GM23338 (cell line): ENCODE measurements around the gene ZNRF2. TPM values are rescaled to one million over a fixed set of nuclear protein-coding genes. Genes with fewer than 3 reads are reported as not detected.

Experiments
- ATAC-seq: fragments of 200-7000 bp; cut with Tn5 transposase; 3 replicates; pipeline ENCODE4 v1.9.1; 2020
- DNase-seq: peaks from one replicate; pipeline ENCODE4 v3.0.0-alpha.2; 2015; ENCODE audit warnings: low spot score
- H2AFZ ChIP-seq: fragments of 200-600 bp; sonication (generic); 2 replicates; pipeline ENCODE4 v1.8.0; 2016; ENCODE audit warnings: antibody characterized with exemption, mild to moderate bottlenecking, moderate library complexity
- H3F3A ChIP-seq: fragments of 200-600 bp; sonication (generic); replicated peaks from 2 replicates; pipeline ENCODE4 v1.8.0; 2017; ENCODE audit warnings: antibody characterized with exemption, mixed run types, low read depth
- H3K27ac ChIP-seq: fragments of 200-600 bp; sonication (generic); 2 replicates; pipeline ENCODE4 v1.6.1; 2016; ENCODE audit warnings: low read depth
- H3K27me3 ChIP-seq: fragments of 200-600 bp; sonication (generic); 2 replicates; pipeline ENCODE4 v1.8.0; 2016; ENCODE audit warnings: mild to moderate bottlenecking, mixed run types, moderate library complexity; ENCODE audit not compliant: insufficient read depth
- H3K36me3 ChIP-seq: fragments of 200-600 bp; sonication (generic); 2 replicates; pipeline ENCODE4 v1.8.0; 2016; ENCODE audit warnings: mild to moderate bottlenecking; ENCODE audit not compliant: insufficient read depth
- H3K4me1 ChIP-seq: fragments of 200-600 bp; sonication (generic); 2 replicates; pipeline ENCODE4 v1.8.0; 2016; ENCODE audit warnings: mild to moderate bottlenecking, moderate library complexity; ENCODE audit not compliant: insufficient read depth
- H3K4me2 ChIP-seq: fragments of 200-600 bp; sonication (generic); 2 replicates; pipeline ENCODE4 v1.7.1; 2017; ENCODE audit warnings: mixed run types
- H3K4me3 ChIP-seq: fragments of 200-600 bp; sonication (generic); 2 replicates; pipeline ENCODE4 v1.6.1; 2016; ENCODE audit warnings: mixed run types
- H3K79me2 ChIP-seq: fragments of 200-600 bp; sonication (generic); replicated peaks from 2 replicates; pipeline ENCODE4 v1.8.0; 2017; ENCODE audit warnings: mild to moderate bottlenecking; ENCODE audit not compliant: insufficient read depth
- H3K9me2 ChIP-seq: fragments of 200-600 bp; sonication (generic); 2 replicates; pipeline ENCODE4 v1.8.0; 2017; ENCODE audit not compliant: insufficient read depth
- H4K20me1 ChIP-seq: fragments of 200-600 bp; sonication (generic); replicated peaks from 2 replicates; pipeline ENCODE4 v1.8.0; 2017; ENCODE audit warnings: mild to moderate bottlenecking; ENCODE audit not compliant: insufficient read depth
- H3K27ac Mint-ChIP-seq: 2 replicates; pipeline ENCODE4 v1.8.0; 2020; ENCODE audit warnings: inconsistent platforms, mild to moderate bottlenecking, moderate library complexity, mixed read lengths
- H3K27me3 Mint-ChIP-seq: 3 replicates; pipeline ENCODE4 v1.8.0; 2022; ENCODE audit warnings: low read depth, mild to moderate bottlenecking, moderate library complexity, mixed read lengths, inconsistent platforms; ENCODE audit not compliant: insufficient read depth, poor library complexity
- H3K36me3 Mint-ChIP-seq: 3 replicates; pipeline ENCODE4 v1.8.0; 2021; ENCODE audit warnings: low read depth, mild to moderate bottlenecking, inconsistent platforms, moderate library complexity, mixed read lengths
- H3K4me1 Mint-ChIP-seq: 3 replicates; pipeline ENCODE4 v1.8.0; 2020; ENCODE audit warnings: mild to moderate bottlenecking, inconsistent platforms, mixed read lengths
- H3K4me3 Mint-ChIP-seq: 3 replicates; pipeline ENCODE4 v1.8.0; 2021; ENCODE audit warnings: moderate library complexity, mild to moderate bottlenecking, inconsistent platforms, mixed read lengths
- H3K9me3 Mint-ChIP-seq: 3 replicates; pipeline ENCODE4 v1.8.0; 2020; ENCODE audit warnings: moderate library complexity, mild to moderate bottlenecking, inconsistent platforms, mixed read lengths
- CREB1 ChIP-seq: fragments of 250-450 bp; sonication (Bioruptor Pico); IDR thresholded peaks from 2 replicates; pipeline ENCODE4 v1.5.0; 2020; ENCODE audit warnings: low read depth, mild to moderate bottlenecking, moderate library complexity
- CTCF ChIP-seq, 2 experiments: fragments of 200-600 bp in 1 of 2; sonication (generic) in 1 of 2; conservative IDR thresholded peaks; 2 replicates each; pipeline versions ENCODE4 v1.5.1 to v1.6.1; 2016 to 2017; ENCODE audit warnings: antibody characterized with exemption in 2 of 2, low read depth in 2 of 2, mild to moderate bottlenecking in 2 of 2, moderate library complexity in 1 of 2
- ETS1 ChIP-seq: IDR thresholded peaks from 2 replicates; pipeline ENCODE4 v1.6.1; 2016; ENCODE audit warnings: antibody characterized with exemption
- EZH2phosphoT487 ChIP-seq: fragments of 200-600 bp; sonication (generic); IDR thresholded peaks from one replicate; pipeline ENCODE4 v1.8.1; 2018; ENCODE audit warnings: antibody characterized with exemption; ENCODE audit not compliant: unreplicated experiment
- JUNB ChIP-seq: IDR thresholded peaks from one replicate; pipeline ENCODE4 v1.6.1; 2016; ENCODE audit warnings: antibody characterized with exemption; ENCODE audit not compliant: unreplicated experiment
- REST ChIP-seq: IDR thresholded peaks from one replicate; pipeline ENCODE4 v1.6.1; 2018; ENCODE audit warnings: antibody characterized with exemption; ENCODE audit not compliant: unreplicated experiment
- STAT1 ChIP-seq: IDR thresholded peaks from one replicate; pipeline ENCODE4 v1.6.1; 2016; ENCODE audit warnings: antibody characterized with exemption; ENCODE audit not compliant: unreplicated experiment
- ZNF114 ChIP-seq: fragments of 250-450 bp; sonication (Bioruptor Pico); IDR thresholded peaks from 2 replicates; pipeline ENCODE4 v1.5.0; 2020; ENCODE audit warnings: mild to moderate bottlenecking, moderate library complexity
- ZNF331 ChIP-seq: fragments of 250-450 bp; sonication (Bioruptor Pico); IDR thresholded peaks from 2 replicates; pipeline ENCODE4 v1.5.0; 2020; ENCODE audit warnings: low read depth, mild to moderate bottlenecking, moderate library complexity
- polyA plus RNA-seq: library from polyadenylated mRNA; unstranded; fragments of >200 nt; fragmentation: Nextera tagmentation; extraction: Ambion mirVana; gene quantifications from 2 replicates; pipeline ENCODE4 v1.2.1, GENCODE V29; 2016
- total RNA-seq: library from RNA; depleted of rRNA; stranded (reverse); fragments of >200 nt; shearing (Covaris generic); gene quantifications from 2 replicates; pipeline ENCODE4 v1.2.3, GENCODE V29; 2014

ZNRF2 gene
- total and polyA plus RNA-seq, 2 experiments from 2014 or later: 6.0 to 34.7 TPM

GRCh38 chr7:30329716-30330115 is 45.3 kb downstream of the ZNRF2 start (continued):
- TF ChIP-seq ETS1 (no peak), CREB1 (no peak)

GRCh38 chr7:30330134-30331111 is 46.0 kb downstream of the ZNRF2 start:
- Mint-ChIP-seq H3K27ac (no peak overlapping the region), H3K4me1 (peaks cover 18% of the 10 kb centered on the region), H3K27me3 (no peaks in the 10 kb centered on the region), H3K4me3 (no peak overlapping the region), H3K9me3 (peaks cover 6% of the 10 kb centered on the region; the same call in 2 of the 3 replicates), H3K36me3 (peaks cover 7% of the 10 kb centered on the region; the same call in 2 of the 3 replicates)
- Histone ChIP-seq H3K4me2 (no peak overlapping the region), H3K36me3 (no peaks in the 10 kb centered on the region), H3K9me2 (no peaks in the 10 kb centered on the region), H2AFZ (no peak overlapping the region), H3K4me1 (peaks cover 26% of the 10 kb centered on the region), H4K20me1 (no peaks in the 10 kb centered on the region), H3F3A (no peaks in the 10 kb centered on the region), H3K79me2 (peaks cover 95% of the 10 kb centered on the region), H3K27ac (no peak overlapping the region), H3K4me3 (no peak overlapping the region), H3K27me3 (no peaks in the 10 kb centered on the region)
- no peak for DNase-seq
- ATAC-seq: no peak
- no peak for TF ChIP-seq JUNB
- TF ChIP-seq CTCF (conservative IDR thresholded peaks at IDR 0.05; ENCODE audit: low read depth in 2 of 2): no peak
- no peak for TF ChIP-seq EZH2phosphoT487
- TF ChIP-seq STAT1: no peak
- TF ChIP-seq ZNF331 (CRISPR knock-in tag): no peak
- TF ChIP-seq REST: no peak
- TF ChIP-seq ETS1: no peak
- no peak for TF ChIP-seq ZNF114
